Measurements from ENCODE around the gene OVOL2. TPM values are rescaled to one million over a fixed set of nuclear protein-coding genes. Genes with fewer than 3 reads are reported as not detected.

The OVOL2 gene
- total and polyA plus RNA-seq, 2 of the 8 experiments (the other 6 are each of a cell fraction or from before 2014, with no cell fraction given), result 11.0 to 11.4 TPM

DNA sequence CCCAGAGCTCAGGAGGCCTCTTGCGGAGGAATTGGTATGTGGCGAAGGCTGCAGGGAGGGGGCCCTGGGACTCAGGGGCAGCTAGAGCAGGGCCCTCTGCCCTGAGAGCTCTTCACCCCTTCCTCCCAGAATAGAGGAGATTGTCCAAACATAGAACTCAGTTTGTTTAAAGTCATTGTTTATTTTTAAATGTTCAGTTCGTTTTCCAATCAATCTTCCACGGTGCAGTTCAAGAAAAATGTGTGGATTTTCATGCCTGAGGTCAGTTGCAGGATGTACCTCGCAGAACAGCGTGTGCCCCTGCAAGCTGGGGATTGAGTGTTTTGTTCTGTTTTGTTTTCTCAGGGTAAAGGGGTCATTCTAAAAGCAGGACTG lies 51.7 kb downstream of the OVOL2 start:
- no peak overlapping the region for H3K4ac ChIP-seq (replicated peaks; ENCODE audit: insufficient read length, low read depth, low read length)
- no peak overlapping the region; the same call in 1 of the 2 replicates for H3K18ac ChIP-seq (ENCODE audit: extremely low read depth, low read length)
- H3K36me3 ChIP-seq (ENCODE audit: control insufficient read depth in 2 of 4, insufficient read depth in 4 of 4, low read length in 3 of 4), result no peaks in the 10 kb centered on the region; a peak in 1 of 8 replicates
- H3K79me2 ChIP-seq (ENCODE audit: control insufficient read depth in 1 of 2, insufficient read depth in 2 of 2, low read length in 2 of 2), result no peaks in the 10 kb centered on the region
- no peak overlapping the region for H3K56ac ChIP-seq (replicated peaks; ENCODE audit: insufficient read length, low read depth, low read length)
- H2AFZ ChIP-seq (ENCODE audit: low read length), result no peak overlapping the region
- no peak overlapping the region for H3K14ac ChIP-seq (ENCODE audit: insufficient read length)
- no peak overlapping the region for H2AK5ac ChIP-seq (ENCODE audit: low read depth, low read length)
- no peaks in the 10 kb centered on the region for H3K23me2 ChIP-seq (ENCODE audit: low read depth, low read length)
- FAIRE-seq, result no peak
- no peak overlapping the region for H2BK20ac ChIP-seq (ENCODE audit: low read length)
- H3K27ac ChIP-seq (ENCODE audit: low read depth, low read length), result no peak overlapping the region
- no peak for DNase-seq (ENCODE audit: low read depth in 1 of 2, low spot score in 2 of 2)
- no peak overlapping the region for H2BK120ac ChIP-seq (replicated peaks; ENCODE audit: low read depth, low read length)
- 0 out of 4 replicates have a peak overlapping the region, but pooled peaks of 1 of the 2 experiments have one; percentile 22 for H3K4me2 ChIP-seq (ENCODE audit: insufficient read depth in 1 of 2, low read depth in 2 of 2, low read length in 2 of 2)
- ChIA-PET POLR2A (ENCODE audit: partially characterized antibody) (interaction anchor here (1.2 to 31.5 kb wide), 2 partner anchors 22 to 44 kb away, joined by 4 to 424 read pairs; partner anchors contain the start of genes MGME1 and SNX5), CTCF (ENCODE audit: partially characterized antibody) (interaction anchor here (1.1 to 2.5 kb wide), 2 partner anchors 10 to 268 kb away, joined by 3 to 15 read pairs; no protein-coding TSS in a partner anchor)
- H2BK15ac ChIP-seq (ENCODE audit: low read length), result no peak overlapping the region
- peaks cover 0 to 16% (median 8%) of the 10 kb centered on the region in 4 experiments; a peak in 6 of 7 replicates for H3K4me1 ChIP-seq (replicated peaks in 1 of 4; ENCODE audit: control insufficient read depth in 3 of 4, insufficient read depth in 4 of 4, low read length in 3 of 4)
- no peak overlapping the region for H3K9ac ChIP-seq (replicated peaks in 1 of 4; ENCODE audit: extremely low read depth in 1 of 4, low read depth in 3 of 4, low read length in 3 of 4)
- no peak overlapping the region for H4K8ac ChIP-seq (ENCODE audit: extremely low read depth, insufficient read depth, low read length)
- TF ChIP-seq CBX8 (IDR thresholded peaks at IDR 0.05; ENCODE audit: borderline replicate concordance, low read depth, low read length), result no peak
- no peaks in the 10 kb centered on the region for H4K20me1 ChIP-seq (replicated peaks in 1 of 2; ENCODE audit: control insufficient read depth in 1 of 2, insufficient read depth in 2 of 2, low read length in 2 of 2)
- 82% methylated on average over 6 of the region's 6 CpGs; no CpG with 5 or more reads in 1 of the 2 experiments for WGBS, 2 experiments (ENCODE audit: extremely low coverage in 1 of 2, insufficient coverage in 1 of 2, insufficient read length in 1 of 2, insufficient replicate concordance in 2 of 2, low coverage in 1 of 2, low lambda C conversion rate in 2 of 2, missing lambda C conversion rate in 1 of 2)
- H3K79me1 ChIP-seq (ENCODE audit: low read depth, low read length), result no peaks in the 10 kb centered on the region
- H4K5ac ChIP-seq (ENCODE audit: insufficient read length, low read depth, low read length), result no peak overlapping the region
- no peak overlapping the region for H2BK12ac ChIP-seq (ENCODE audit: low read depth, low read length)
- H2BK5ac ChIP-seq (ENCODE audit: low read depth, low read length), result no peak overlapping the region
- H3K4me3 ChIP-seq (ENCODE audit: extremely low read depth in 1 of 4, insufficient read depth in 2 of 4, low read depth in 3 of 4, low read length in 4 of 4), result no peak overlapping the region
- no peaks in the 10 kb centered on the region for H3K9me3 ChIP-seq (ENCODE audit: insufficient read depth in 2 of 2, low read depth in 1 of 2, low read length in 1 of 2)
- no peak overlapping the region for H3K23ac ChIP-seq (ENCODE audit: insufficient read length)
- H4K91ac ChIP-seq (replicated peaks; ENCODE audit: insufficient read length, low read length), result no peak overlapping the region
- no peaks in the 10 kb centered on the region for H3K27me3 ChIP-seq (replicated peaks in 1 of 4; ENCODE audit: control insufficient read depth in 3 of 4, extremely low read depth in 1 of 4, insufficient read depth in 3 of 4, low read length in 3 of 4)
